ENCODE data around the gene DDI1. TPM values are rescaled to one million over a fixed set of nuclear protein-coding genes. Genes with fewer than 3 reads are reported as not detected.
A peak's percentile ranks its signal among the peaks of the same experiment; 100 is the strongest.

The DDI1 gene
- total RNA-seq, 8 experiments from 2014 or later, result 0.05 to 3.1 (median 0.36) TPM; not detected in 3

DNA sequence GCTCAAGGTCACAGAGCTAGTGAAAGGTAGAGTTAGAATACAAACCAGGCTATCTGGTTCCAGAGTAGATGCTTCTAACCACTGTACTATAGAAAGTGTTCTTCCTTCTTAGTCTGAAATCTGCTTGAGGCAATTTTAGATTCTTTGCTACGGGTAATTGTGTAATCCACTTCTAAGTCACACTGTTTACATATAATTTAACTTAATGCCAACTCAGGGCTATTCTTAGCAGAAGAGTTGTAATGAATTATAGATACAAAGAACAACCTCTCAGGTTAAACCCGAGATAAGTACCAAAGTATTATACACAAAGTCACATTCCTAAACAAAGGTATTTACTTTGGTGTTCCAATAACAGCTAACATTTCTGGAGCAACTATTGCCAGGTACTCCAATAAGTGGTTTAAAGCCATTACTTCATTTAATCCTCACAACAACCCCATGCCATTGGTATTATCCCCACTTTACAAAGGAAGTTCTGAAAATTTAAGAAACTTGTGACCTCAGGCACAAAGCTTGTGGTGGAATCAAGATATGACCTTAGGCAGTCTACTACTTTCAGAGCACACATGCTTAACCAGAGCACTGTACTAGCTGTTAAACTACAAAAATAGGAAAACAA is 31.1 kb upstream of the DDI1 start:
- Histone ChIP-seq H3K4me1 (replicated peaks in 1 of 2) (no peaks in the 10 kb centered on the region), H3K4me3 (no peak overlapping the region), H3K27ac (no peak overlapping the region)
- in situ Hi-C loops (cut with MboI; ENCODE audit: low pct_unique_long_range_greater_than_20kb in 2 of 9, low sequenced_read_pairs in 9 of 9, unreplicated experiment in 9 of 9), result no loop called here
- 17 to 100% (median 84%) methylated on average over 1 to 2 of the region's 2 CpGs for WGBS, 10 experiments
- ATAC-seq (replicated peaks in 6 of 8), result peak in 1 of 8 experiments; percentile 19

DNA sequence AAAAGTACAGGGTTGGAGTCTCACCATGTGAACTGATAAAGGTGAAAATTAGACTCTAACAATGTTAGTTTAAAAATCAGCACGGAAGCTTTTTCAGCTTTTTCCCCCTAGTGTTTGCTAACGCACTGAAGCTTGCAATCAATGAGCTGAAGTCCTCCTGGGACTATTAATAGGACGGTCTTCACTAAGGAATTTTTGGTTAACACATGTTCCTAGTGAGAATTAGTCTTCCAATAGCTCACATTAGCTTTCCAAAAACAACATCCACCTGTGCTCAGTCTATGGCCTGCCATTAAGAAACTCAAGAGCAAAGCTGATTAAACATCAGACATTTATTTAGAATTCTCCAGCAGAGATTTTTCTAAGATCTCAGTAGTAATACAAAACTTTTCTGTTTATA is 26.7 kb upstream of the DDI1 start:
- Histone ChIP-seq H3K4me3 (no peak overlapping the region), H3K27ac (no peak overlapping the region), H3K4me1 (replicated peaks in 1 of 2) (no peaks in the 10 kb centered on the region)
- 57 to 74% (median 71%) methylated on average over 2 to 3 of the region's 3 CpGs; no CpG with 5 or more reads in 3 of the 10 experiments for WGBS, 10 experiments
- no peak for ATAC-seq (replicated peaks in 6 of 8)
- in situ Hi-C loops (cut with MboI; ENCODE audit: low pct_unique_long_range_greater_than_20kb in 2 of 9, low sequenced_read_pairs in 9 of 9, unreplicated experiment in 9 of 9), result no loop called here

DNA sequence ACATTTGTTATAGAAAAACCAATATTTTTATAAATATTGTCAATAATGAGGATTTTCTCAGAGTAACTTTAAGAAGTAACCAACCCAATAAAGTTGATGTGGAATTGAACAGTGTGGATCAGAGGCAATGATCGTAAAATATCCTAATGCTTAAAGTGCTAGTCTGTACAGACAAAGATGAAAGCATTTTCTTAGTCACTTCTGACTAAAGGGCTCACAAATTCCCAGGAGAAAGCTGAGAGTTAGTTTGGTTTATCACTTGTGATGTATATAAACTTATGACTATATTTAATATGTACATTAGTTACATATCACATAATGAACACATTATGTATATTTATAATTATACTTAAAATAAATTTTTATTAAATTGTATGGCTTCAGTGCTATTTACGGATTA is 25.4 kb upstream of the DDI1 start:
- no peak for ATAC-seq (replicated peaks in 6 of 8)
- in situ Hi-C loops (cut with MboI; ENCODE audit: low pct_unique_long_range_greater_than_20kb in 2 of 9, low sequenced_read_pairs in 9 of 9, unreplicated experiment in 9 of 9), result no loop called here
- Histone ChIP-seq H3K27ac (no peak overlapping the region), H3K4me1 (replicated peaks in 1 of 2) (no peaks in the 10 kb centered on the region), H3K4me3 (no peak overlapping the region)
- 43 to 100% (median 72%) methylated on average over 1 to 2 of the region's 2 CpGs; no CpG with 5 or more reads in 2 of the 10 experiments for WGBS, 10 experiments

DNA sequence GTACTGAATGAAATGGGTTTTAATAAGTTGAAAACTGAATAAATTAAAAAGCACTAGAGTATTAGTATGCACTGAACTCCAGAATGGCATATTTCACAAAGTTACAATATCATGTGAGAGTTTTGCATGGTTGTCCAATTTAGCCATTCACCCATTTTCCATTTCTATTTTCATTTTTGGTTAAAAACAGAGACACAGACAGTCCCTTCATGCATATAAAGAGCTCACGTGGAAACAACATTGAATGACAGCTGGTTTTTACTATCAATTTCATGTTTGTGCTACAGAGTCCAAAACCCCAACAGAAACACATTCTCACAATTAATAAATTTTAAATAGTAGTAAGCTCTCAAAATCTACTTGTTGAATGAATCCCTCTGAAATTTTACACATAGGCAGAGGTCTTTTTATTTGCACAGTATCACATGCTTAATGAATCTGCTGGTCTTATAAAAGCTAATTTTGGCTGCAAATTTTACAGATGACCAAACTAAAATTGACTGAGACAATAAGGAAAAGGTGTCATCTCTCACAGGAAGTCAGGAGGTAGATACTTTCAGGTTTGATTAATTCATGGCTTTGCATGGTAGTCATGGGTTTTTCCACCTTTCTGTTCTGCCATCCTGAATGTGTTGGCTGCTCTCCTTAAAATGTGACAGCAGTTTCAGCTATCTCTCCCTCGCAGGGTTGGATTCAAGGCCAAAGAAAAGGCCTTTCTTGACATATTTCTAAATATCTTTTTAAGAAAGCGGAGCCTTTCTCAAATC is 20.6 kb upstream of the DDI1 start:
- no peaks in the 10 kb centered on the region for H3K4me1 ChIP-seq (replicated peaks in 1 of 2)
- in situ Hi-C loops (cut with MboI; ENCODE audit: low pct_unique_long_range_greater_than_20kb in 2 of 9, low sequenced_read_pairs in 9 of 9, unreplicated experiment in 9 of 9), result no loop called here
- no peak overlapping the region for H3K4me3 ChIP-seq
- 54 to 100% (median 92%) methylated on average over 1 to 3 of the region's 3 CpGs; no CpG with 5 or more reads in 1 of the 10 experiments for WGBS, 10 experiments
- no peak for ATAC-seq (replicated peaks in 6 of 8)
- H3K27ac ChIP-seq, result no peak overlapping the region

DNA sequence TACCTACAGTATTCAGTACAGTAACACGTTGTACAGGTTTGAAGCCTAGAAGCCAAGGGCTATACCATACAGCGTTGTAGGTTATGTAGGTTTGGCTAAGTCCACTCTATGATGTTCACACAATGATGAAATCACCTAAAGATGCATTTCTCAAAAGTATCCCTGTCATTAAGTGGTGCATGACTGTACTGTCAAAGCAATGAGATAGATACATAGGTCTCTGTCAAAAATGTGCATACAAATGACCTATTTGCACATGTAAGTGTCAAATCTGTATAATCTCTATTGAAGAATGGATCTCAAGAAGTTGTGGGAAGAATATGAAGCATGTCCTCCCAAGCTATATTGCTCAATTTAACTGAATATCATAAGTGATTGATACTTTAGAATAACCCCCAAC is 11.9 kb upstream of the DDI1 start:
- 40 to 100% (median 83%) methylated on average over 1 to 2 of the region's 2 CpGs; no CpG with 5 or more reads in 4 of the 10 experiments for WGBS, 10 experiments
- in situ Hi-C loops (cut with MboI; ENCODE audit: low pct_unique_long_range_greater_than_20kb in 2 of 9, low sequenced_read_pairs in 9 of 9, unreplicated experiment in 9 of 9), result no loop called here

DNA sequence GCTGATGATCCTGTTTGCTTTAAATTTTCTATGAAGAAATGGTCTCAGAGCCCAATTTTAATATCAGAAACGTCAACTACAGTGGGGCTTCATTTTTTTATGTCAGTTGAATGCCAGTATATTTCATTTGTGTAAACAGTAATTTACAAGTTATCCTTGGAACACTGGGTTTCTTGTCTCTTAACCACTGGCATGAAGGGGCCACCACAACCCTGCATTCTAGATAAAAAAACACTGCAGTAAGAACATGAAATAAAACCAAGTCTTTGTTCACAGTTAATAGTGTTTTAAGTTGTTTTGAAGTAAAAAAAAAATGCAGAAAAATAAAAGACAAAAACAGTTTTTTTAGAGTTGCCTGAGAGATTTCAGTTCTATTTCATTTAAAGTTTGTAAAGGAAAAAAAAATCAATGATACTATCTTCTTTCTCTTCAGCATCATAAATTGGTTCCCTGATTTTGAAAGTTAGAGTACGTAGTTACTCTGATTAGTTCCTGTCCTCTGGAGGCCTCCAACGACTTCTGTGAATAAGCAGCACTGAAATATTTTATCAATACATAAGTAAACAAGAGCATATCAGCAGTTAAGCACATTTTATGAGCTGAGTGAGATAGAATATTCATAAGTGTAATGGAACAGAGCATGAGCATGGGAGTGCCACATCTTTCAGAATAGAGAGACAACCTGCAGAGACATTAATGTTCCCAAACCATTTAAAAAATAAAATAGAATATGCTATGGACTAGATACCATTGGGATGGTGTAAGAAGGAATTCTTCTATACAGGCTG is 7.8 kb upstream of the DDI1 start:
- no peak overlapping the region for H3K4me3 ChIP-seq
- ATAC-seq (replicated peaks in 6 of 8), result peak in 3 of 8 experiments; percentile 45 to 79 (median 58)
- 13 to 95% (median 64%) methylated on average over 2 to 3 of the region's 3 CpGs for WGBS, 10 experiments
- H3K4me1 ChIP-seq (replicated peaks in 1 of 2), result no peaks in the 10 kb centered on the region
- H3K27ac ChIP-seq, result no peak overlapping the region
- in situ Hi-C loops (cut with MboI; ENCODE audit: low pct_unique_long_range_greater_than_20kb in 2 of 9, low sequenced_read_pairs in 9 of 9, unreplicated experiment in 9 of 9), result no loop called here

More for the DNA sequence above, 11.9 kb upstream of the DDI1 start:
- Histone ChIP-seq H3K27ac (no peak overlapping the region), H3K4me1 (replicated peaks in 1 of 2) (no peaks in the 10 kb centered on the region), H3K4me3 (no peak overlapping the region)
- ATAC-seq (replicated peaks in 6 of 8), result peak in 1 of 8 experiments; percentile 26

DNA sequence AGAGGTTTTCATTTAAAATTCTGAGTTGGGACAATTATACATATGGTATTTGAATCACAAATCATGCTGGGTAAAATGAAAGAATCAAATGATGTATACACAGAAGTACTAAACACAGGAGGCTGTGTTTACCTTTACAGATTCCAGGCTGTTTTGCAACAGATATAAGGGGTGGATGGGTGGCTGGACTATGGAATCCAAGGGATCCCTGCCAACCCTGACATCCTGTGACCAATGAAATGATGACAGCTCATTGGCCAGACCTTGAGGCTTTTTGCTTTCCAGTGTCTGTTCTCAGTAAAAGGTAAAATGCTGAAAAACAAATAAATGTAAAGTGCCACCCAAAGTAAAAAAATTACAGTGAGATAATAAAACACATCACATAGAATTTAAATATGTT is 3.3 kb upstream of the DDI1 start:
- no peak overlapping the region for H3K27ac ChIP-seq
- H3K4me3 ChIP-seq, result no peak overlapping the region
- H3K4me1 ChIP-seq (replicated peaks in 1 of 2), result no peaks in the 10 kb centered on the region
- ATAC-seq (replicated peaks in 6 of 8), result peak in 4 of 8 experiments; percentile 30 to 52 (median 32)
- in situ Hi-C loops (cut with MboI; ENCODE audit: low pct_unique_long_range_greater_than_20kb in 2 of 9, low sequenced_read_pairs in 9 of 9, unreplicated experiment in 9 of 9), result no loop called here

DNA sequence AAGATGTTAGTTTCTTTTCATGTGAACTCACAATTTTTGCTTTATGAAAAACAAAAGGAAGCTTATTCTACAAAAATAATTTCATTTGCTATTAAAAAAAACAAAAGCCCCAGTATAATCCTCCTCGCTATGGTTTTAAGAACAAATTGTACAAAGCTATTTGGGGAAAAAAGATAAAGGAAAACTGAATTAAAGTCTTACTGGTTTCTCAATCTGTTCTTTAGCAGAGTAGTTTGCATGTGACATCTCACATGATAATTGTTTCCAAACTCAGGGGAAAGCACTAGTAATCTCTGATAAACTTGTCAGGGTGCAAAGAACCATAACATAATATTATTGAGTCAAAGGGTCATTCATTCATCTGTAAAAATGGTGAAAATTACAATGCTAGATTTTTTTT is 2.9 kb upstream of the DDI1 start:
- H3K4me1 ChIP-seq (replicated peaks in 1 of 2), result no peaks in the 10 kb centered on the region
- H3K27ac ChIP-seq, result no peak overlapping the region
- in situ Hi-C loops (cut with MboI; ENCODE audit: low pct_unique_long_range_greater_than_20kb in 2 of 9, low sequenced_read_pairs in 9 of 9, unreplicated experiment in 9 of 9), result no loop called here
- no peak for ATAC-seq (replicated peaks in 6 of 8)
- 43 to 100% (median 89%) methylated on average over 1 of the region's 1 CpG; no CpG with 5 or more reads in 2 of the 10 experiments for WGBS, 10 experiments
- H3K4me3 ChIP-seq, result no peak overlapping the region

DNA sequence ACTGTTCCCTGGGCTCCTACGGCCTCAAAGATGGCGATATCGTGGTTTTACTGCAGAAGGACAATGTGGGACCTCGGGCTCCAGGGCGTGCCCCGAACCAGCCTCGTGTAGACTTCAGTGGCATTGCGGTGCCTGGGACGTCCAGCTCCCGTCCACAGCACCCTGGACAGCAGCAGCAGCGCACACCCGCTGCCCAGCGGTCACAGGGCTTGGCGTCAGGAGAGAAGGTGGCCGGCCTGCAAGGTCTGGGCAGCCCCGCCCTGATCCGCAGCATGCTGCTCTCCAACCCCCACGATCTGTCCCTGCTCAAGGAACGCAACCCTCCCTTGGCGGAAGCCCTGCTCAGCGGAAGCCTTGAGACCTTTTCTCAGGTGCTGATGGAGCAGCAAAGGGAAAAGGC is 555 bp downstream of the DDI1 start:
- no peak overlapping the region for H3K4me3 ChIP-seq
- ATAC-seq (replicated peaks in 6 of 8), result no peak
- H3K4me1 ChIP-seq (replicated peaks in 1 of 2), result no peaks in the 10 kb centered on the region
- H3K27ac ChIP-seq, result no peak overlapping the region
- in situ Hi-C loops (cut with MboI; ENCODE audit: low pct_unique_long_range_greater_than_20kb in 2 of 9, low sequenced_read_pairs in 9 of 9, unreplicated experiment in 9 of 9), result no loop called here
- 88 to 100% (median 100%) methylated on average over 2 to 11 of the region's 21 CpGs; no CpG with 5 or more reads in 3 of the 10 experiments for WGBS, 10 experiments

DNA sequence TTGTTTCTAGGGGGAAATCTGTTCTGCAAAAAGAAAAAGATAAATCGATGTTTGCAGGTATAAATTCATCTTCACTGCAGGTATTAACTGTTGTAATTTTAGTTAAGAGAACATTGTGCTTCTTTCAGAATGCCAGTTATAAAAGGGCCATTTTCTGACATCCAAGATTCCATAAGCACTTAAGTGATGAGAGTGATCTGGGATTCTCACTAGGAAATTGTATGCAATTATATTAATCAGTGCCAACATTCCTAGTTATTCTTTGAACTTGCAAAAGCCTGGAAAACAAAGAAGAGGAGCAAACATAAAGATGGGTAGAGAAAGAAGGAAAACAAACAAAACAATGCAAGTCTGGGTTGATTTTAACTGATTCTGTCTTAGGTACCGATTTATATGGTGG is 5.4 kb downstream of the DDI1 start:
- no peak for ATAC-seq (replicated peaks in 6 of 8)
- no peak overlapping the region for H3K4me3 ChIP-seq
- 33 to 100% (median 92%) methylated on average over 1 to 2 of the region's 2 CpGs for WGBS, 10 experiments
- in situ Hi-C loops (cut with MboI; ENCODE audit: low pct_unique_long_range_greater_than_20kb in 2 of 9, low sequenced_read_pairs in 9 of 9, unreplicated experiment in 9 of 9), result no loop called here
- H3K27ac ChIP-seq, result no peak overlapping the region
- H3K4me1 ChIP-seq (replicated peaks in 1 of 2), result no peaks in the 10 kb centered on the region

DNA sequence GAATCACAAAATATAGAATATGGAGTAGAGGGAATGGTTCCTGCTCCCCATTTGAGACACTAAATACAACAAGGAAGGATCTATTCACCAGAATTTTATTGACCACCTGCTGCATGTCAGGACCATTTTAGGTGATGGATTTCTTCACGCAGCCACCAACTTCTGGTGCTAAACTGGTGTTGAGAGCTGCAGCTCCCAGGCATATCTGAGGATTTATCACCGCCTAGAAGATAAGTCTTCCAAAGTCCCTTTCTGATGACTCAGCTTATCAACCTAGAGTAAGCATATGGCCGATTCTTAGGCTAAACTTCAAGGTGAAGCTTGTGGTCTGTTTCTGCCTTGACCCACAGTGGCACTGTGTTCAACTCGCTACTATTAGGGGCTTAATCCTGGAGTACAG is 6.7 kb downstream of the DDI1 start:
- WGBS, 10 experiments, result 67 to 100% (median 97%) methylated on average over 1 to 4 of the region's 4 CpGs; no CpG with 5 or more reads in 2 of the 10 experiments
- in situ Hi-C loops (cut with MboI; ENCODE audit: low pct_unique_long_range_greater_than_20kb in 2 of 9, low sequenced_read_pairs in 9 of 9, unreplicated experiment in 9 of 9), result no loop called here

DNA sequence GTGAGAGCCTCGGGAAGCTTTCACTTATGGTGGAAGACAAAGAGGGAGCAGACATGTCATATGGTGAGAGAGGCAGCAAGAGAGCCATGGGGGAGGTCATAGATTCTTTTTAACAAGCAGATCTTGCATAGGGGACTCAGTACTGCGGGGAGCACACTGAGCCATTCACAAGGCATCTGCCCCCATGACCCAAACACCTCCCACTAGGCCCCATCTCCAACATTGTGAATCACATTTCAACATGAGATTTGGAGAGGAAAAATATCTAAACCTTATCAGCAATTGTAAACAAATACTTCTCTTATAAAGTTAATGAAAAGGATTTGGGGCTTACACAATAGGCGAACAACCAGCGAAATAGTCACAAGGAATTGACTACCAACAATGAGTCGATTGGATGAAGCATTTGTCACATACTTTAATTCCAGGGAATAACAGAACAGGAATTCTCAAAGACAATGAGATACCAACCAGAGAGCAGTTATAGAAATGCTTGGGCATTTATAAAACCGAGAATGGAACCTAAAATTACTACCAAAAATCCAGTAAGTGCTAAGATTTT is 7.3 kb downstream of the DDI1 start:
- no peak overlapping the region for H3K27ac ChIP-seq
- in situ Hi-C loops (cut with MboI; ENCODE audit: low pct_unique_long_range_greater_than_20kb in 2 of 9, low sequenced_read_pairs in 9 of 9, unreplicated experiment in 9 of 9), result no loop called here
- ATAC-seq (replicated peaks in 6 of 8), result no peak
- H3K4me3 ChIP-seq, result no peak overlapping the region
- WGBS, 10 experiments, result 74 to 100% (median 87%) methylated on average over 1 to 6 of the region's 6 CpGs
- H3K4me1 ChIP-seq (replicated peaks in 1 of 2), result no peaks in the 10 kb centered on the region

More for the DNA sequence above, 6.7 kb downstream of the DDI1 start:
- H3K4me1 ChIP-seq (replicated peaks in 1 of 2), result no peaks in the 10 kb centered on the region
- H3K27ac ChIP-seq, result no peak overlapping the region
- H3K4me3 ChIP-seq, result no peak overlapping the region
- no peak for ATAC-seq (replicated peaks in 6 of 8)

DNA sequence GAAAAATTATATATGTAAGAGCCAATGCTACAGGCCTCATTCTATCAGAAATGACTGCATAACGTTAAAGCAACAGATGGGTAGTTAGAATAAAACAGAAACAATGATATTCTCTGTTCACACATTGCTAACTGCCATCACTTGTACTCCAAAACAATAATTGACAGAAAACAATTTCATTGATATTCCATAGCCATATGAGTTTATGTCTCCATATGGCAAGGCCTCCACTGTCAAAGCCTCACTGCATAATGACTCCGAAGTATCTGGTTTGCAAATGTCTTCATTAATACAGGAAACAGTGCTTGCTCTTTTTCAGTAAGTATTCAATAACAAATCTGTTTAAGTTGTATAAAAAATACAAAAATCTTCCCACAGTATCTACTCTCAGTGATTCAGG is 9.9 kb downstream of the DDI1 start:
- in situ Hi-C loops (cut with MboI; ENCODE audit: low pct_unique_long_range_greater_than_20kb in 2 of 9, low sequenced_read_pairs in 9 of 9, unreplicated experiment in 9 of 9), result no loop called here
- ATAC-seq (replicated peaks in 6 of 8), result no peak
- WGBS, 10 experiments, result 77 to 100% (median 94%) methylated on average over 1 to 2 of the region's 2 CpGs; no CpG with 5 or more reads in 2 of the 10 experiments
- H3K4me3 ChIP-seq, result no peak overlapping the region
- H3K4me1 ChIP-seq (replicated peaks in 1 of 2), result no peaks in the 10 kb centered on the region
- H3K27ac ChIP-seq, result no peak overlapping the region
